Measurements from ENCODE around the gene CDK5R2.

DNA sequence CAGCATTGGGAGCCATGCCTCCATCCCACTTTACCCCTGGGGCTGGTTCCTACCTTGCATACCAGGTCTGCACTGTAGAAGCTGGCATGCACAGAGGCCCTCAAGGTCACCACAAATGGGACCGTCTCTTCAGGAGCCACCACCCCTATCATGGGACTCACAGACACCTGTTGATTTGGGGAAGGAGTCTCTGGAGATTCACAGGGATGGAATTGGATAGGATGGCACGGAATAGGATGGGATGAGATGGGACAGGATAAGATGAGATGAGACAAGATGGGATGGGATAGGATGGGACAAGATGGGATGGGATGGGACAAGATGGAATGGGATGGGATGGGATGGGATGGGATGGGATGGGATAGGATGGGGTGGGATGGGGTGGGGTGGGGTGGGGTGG, 49.8 kb downstream of the CDK5R2 start:
- TF ChIP-seq, protein P1, sequence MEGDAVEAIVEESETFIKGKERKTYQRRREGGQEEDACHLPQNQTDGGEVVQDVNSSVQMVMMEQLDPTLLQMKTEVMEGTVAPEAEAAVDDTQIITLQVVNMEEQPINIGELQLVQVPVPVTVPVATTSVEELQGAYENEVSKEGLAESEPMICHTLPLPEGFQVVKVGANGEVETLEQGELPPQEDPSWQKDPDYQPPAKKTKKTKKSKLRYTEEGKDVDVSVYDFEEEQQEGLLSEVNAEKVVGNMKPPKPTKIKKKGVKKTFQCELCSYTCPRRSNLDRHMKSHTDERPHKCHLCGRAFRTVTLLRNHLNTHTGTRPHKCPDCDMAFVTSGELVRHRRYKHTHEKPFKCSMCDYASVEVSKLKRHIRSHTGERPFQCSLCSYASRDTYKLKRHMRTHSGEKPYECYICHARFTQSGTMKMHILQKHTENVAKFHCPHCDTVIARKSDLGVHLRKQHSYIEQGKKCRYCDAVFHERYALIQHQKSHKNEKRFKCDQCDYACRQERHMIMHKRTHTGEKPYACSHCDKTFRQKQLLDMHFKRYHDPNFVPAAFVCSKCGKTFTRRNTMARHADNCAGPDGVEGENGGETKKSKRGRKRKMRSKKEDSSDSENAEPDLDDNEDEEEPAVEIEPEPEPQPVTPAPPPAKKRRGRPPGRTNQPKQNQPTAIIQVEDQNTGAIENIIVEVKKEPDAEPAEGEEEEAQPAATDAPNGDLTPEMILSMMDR (conservative IDR thresholded peaks at IDR 0.05 in 1 of 2, IDR thresholded peaks at IDR 0.05 in 1 of 2; ENCODE audit: low read depth in 1 of 2, low read length in 2 of 2): no peak
- no peak for TF ChIP-seq EZH2 (IDR thresholded peaks at IDR 0.05; ENCODE audit: low read length, missing control alignments)

Data from fibroblast of lung (primary cell).